Measurements from ENCODE around the gene LGALS8. TPM values are rescaled to one million over a fixed set of nuclear protein-coding genes. Genes with fewer than 3 reads are reported as not detected.
"Not testable (repeated sequence)": the region's sequence is repeated elsewhere in the genome, so short reads cannot be mapped to it uniquely, and the experiment has no call there.

Gene LGALS8
- total RNA-seq, 1 donor from 2014 or later, result 15.7 TPM

DNA sequence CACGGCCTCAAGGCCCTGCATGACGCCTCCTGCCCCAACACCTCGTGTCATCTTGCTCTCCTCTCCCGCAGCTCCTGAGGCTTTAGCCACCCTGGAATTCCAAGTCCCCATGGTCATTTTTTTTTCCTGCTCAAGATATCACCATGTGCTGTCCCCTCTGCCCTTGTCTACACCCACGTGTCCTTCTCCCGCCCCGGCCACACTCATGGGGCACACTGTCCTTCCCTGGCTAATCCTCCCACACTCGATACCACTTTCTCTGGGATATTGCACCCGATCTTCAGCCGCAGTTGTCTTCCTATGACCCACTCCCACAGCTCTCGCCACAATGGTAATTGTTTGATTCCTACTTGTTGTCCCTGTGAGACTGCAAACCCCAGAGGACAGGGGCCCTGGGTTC, 29.7 kb upstream of the LGALS8 start:
- Histone ChIP-seq H3K4me1 (ENCODE audit: control insufficient read depth in 3 of 3, insufficient read depth in 3 of 3, low read length in 3 of 3) (peaks cover 0 to 3% (median 0%) of the 10 kb centered on the region in 3 donors), H3K36me3 (ENCODE audit: control insufficient read depth in 3 of 3, insufficient read depth in 3 of 3, low read length in 3 of 3) (no peaks in the 10 kb centered on the region), H3K9me3 (ENCODE audit: control insufficient read depth in 3 of 3, low read length in 3 of 3) (no peaks in the 10 kb centered on the region), H3K9ac (ENCODE audit: low read depth in 1 of 3, low read length in 3 of 3) (no peak overlapping the region), H3K4me3 (ENCODE audit: low read length in 3 of 3) (no peak overlapping the region), H3K27ac (ENCODE audit: low read depth, low read length) (no peak overlapping the region), H3K27me3 (ENCODE audit: control insufficient read depth in 3 of 3, insufficient read depth in 3 of 3, low read length in 3 of 3) (peaks cover 0 to 15% (median 0%) of the 10 kb centered on the region in 3 donors)

DNA sequence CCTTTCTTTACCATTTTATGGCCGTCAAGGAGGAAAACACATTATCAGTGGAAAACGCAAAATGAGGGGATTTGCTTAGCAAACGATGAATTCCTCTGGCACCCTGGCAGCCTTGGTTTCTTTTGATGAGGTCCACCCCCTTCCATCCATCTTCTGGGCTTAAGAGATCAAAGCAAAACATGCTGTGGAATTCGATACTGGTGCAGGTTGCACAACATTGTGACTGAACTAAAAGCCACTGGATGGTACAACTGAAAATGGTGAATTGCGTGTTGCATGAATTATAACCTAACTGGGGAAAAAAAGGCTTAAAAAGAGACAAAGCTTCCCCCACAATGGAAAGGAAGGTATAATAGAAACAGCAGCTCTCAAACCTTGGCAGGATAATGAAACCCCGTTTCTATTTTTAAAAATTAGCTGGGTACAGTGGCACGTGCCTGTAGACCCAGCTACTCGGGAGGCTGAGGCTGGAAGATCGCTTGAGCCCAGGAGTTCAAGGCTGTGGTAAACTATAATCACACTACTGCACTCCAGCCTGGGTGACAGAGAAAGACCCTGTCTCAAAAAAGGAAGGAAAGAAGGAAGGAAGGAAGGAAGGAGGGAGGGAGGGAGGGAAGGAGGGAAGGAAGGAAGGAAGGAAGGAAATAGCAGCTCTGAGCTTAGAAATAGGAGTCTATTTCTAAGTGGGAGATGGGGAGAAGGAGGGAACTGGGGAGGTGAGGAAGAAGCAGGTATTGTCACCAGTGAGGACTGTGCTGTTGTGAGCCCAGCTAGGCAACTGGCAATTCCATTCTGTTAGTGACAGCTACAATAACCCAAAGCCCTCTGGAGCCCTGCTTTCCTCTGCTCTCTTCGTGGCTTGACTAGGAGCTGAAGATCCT, 29.0 kb upstream of the LGALS8 start:
- no peaks in the 10 kb centered on the region for H3K36me3 ChIP-seq (ENCODE audit: control insufficient read depth in 3 of 3, insufficient read depth in 3 of 3, low read length in 3 of 3)
- H3K4me1 ChIP-seq (ENCODE audit: control insufficient read depth in 3 of 3, insufficient read depth in 3 of 3, low read length in 3 of 3), result peaks cover 0 to 3% (median 0%) of the 10 kb centered on the region in 3 donors
- no peak overlapping the region for H3K4me3 ChIP-seq (ENCODE audit: low read length in 3 of 3)
- H3K27ac ChIP-seq (ENCODE audit: low read depth, low read length), result no peak overlapping the region
- H3K9me3 ChIP-seq (ENCODE audit: control insufficient read depth in 3 of 3, low read length in 3 of 3), result no peaks in the 10 kb centered on the region
- H3K9ac ChIP-seq (ENCODE audit: low read depth in 1 of 3, low read length in 3 of 3), result no peak overlapping the region
- peaks cover 0 to 15% (median 0%) of the 10 kb centered on the region in 3 donors for H3K27me3 ChIP-seq (ENCODE audit: control insufficient read depth in 3 of 3, insufficient read depth in 3 of 3, low read length in 3 of 3)

DNA sequence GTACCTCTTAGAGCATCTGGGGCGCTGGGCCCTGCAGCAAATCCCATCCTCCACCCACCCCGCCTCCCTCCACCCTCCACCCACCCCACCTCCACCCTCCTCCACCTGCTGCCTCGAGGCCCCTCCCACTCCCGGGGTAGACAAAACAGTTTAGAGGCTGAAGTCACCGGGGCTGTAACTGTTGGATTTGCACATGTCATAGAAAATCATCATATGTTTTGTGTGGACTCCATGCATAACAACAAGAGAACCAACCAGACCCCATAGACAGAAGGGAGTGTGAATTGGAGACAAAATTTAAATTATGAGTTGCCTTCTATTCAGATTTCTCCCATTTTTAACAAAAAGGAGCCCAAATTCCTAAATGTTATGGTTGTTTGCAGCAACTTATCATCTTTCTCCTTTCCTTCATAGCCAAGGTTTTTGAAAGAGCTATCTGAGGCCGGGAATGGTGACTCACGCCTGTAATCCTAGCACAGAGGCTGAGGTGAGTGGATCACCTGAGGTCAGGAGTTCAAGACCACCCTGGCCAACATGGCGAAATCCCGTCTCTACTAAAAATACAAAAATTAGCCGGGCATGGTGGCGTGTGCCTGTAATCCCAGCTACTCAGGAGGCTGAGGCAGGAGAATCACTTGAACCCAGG, 28.2 kb upstream of the LGALS8 start:
- no peak overlapping the region for H3K27ac ChIP-seq (ENCODE audit: low read depth, low read length)
- H3K4me1 ChIP-seq (ENCODE audit: control insufficient read depth in 3 of 3, insufficient read depth in 3 of 3, low read length in 3 of 3), result peaks cover 0 to 3% (median 0%) of the 10 kb centered on the region in 3 donors
- peaks cover 0 to 15% (median 0%) of the 10 kb centered on the region in 3 donors for H3K27me3 ChIP-seq (ENCODE audit: control insufficient read depth in 3 of 3, insufficient read depth in 3 of 3, low read length in 3 of 3)
- H3K9me3 ChIP-seq (ENCODE audit: control insufficient read depth in 3 of 3, low read length in 3 of 3), result no peaks in the 10 kb centered on the region
- no peak overlapping the region for H3K4me3 ChIP-seq (ENCODE audit: low read length in 3 of 3)
- no peaks in the 10 kb centered on the region for H3K36me3 ChIP-seq (ENCODE audit: control insufficient read depth in 3 of 3, insufficient read depth in 3 of 3, low read length in 3 of 3)
- H3K9ac ChIP-seq (ENCODE audit: low read depth in 1 of 3, low read length in 3 of 3), result no peak overlapping the region

DNA sequence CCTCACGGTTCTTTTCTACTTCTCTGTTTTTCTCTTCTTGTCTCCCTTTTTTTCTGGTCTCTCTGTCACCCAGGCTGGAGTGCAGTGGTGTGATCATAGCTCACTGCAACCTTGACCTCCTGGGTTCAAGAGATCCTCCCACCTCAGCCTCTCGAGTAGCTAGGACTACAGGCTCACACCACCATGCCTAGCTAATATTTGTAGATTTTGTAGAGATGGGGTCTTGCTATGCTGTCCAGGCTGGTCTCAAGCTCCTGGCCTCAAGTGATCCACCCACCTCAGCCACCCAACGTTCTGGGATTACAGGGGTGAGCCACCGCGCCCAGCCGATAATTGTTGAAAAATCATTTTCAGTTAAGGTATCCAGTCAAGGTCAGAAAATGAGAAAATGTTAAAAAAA, 25.9 kb upstream of the LGALS8 start:
- Histone ChIP-seq H3K27ac (ENCODE audit: low read depth, low read length) (no peak overlapping the region), H3K4me3 (ENCODE audit: low read length in 3 of 3) (no peak overlapping the region), H3K9me3 (ENCODE audit: control insufficient read depth in 3 of 3, low read length in 3 of 3) (no peaks in the 10 kb centered on the region), H3K4me1 (ENCODE audit: control insufficient read depth in 3 of 3, insufficient read depth in 3 of 3, low read length in 3 of 3) (peaks cover 0 to 3% (median 0%) of the 10 kb centered on the region in 3 donors), H3K27me3 (ENCODE audit: control insufficient read depth in 3 of 3, insufficient read depth in 3 of 3, low read length in 3 of 3) (peaks cover 0 to 15% (median 0%) of the 10 kb centered on the region in 3 donors), H3K36me3 (ENCODE audit: control insufficient read depth in 3 of 3, insufficient read depth in 3 of 3, low read length in 3 of 3) (no peaks in the 10 kb centered on the region), H3K9ac (ENCODE audit: low read depth in 1 of 3, low read length in 3 of 3) (no peak overlapping the region)

DNA sequence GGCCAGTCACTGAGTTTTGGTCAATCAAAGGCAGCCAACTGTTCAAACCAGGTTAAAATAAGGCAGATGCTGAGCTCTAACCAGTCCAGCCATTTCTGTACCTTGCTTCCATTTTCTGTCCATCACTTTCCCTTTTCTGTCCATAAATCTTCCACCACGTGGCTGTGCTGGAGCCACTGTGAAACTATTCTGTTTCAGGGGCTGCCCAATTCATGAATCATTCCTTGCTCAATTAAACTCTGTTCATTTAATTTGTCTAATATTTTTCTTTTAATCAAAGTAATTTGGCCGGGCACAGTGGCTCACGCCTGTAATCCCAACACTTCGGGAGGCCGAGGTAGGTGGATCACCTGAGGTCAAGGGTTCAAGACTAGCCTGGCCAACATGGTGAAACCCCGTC, 22.7 kb upstream of the LGALS8 start:
- Histone ChIP-seq H3K4me1 (ENCODE audit: control insufficient read depth in 3 of 3, insufficient read depth in 3 of 3, low read length in 3 of 3) (peaks cover 0 to 5% (median 0%) of the 10 kb centered on the region in 3 donors), H3K9ac (ENCODE audit: low read depth in 1 of 3, low read length in 3 of 3) (no peak overlapping the region), H3K27me3 (ENCODE audit: control insufficient read depth in 3 of 3, insufficient read depth in 3 of 3, low read length in 3 of 3) (peaks cover 0 to 9% (median 0%) of the 10 kb centered on the region in 3 donors), H3K36me3 (ENCODE audit: control insufficient read depth in 3 of 3, insufficient read depth in 3 of 3, low read length in 3 of 3) (no peaks in the 10 kb centered on the region), H3K27ac (ENCODE audit: low read depth, low read length) (no peak overlapping the region), H3K9me3 (ENCODE audit: control insufficient read depth in 3 of 3, low read length in 3 of 3) (no peaks in the 10 kb centered on the region), H3K4me3 (ENCODE audit: low read length in 3 of 3) (no peak overlapping the region)

DNA sequence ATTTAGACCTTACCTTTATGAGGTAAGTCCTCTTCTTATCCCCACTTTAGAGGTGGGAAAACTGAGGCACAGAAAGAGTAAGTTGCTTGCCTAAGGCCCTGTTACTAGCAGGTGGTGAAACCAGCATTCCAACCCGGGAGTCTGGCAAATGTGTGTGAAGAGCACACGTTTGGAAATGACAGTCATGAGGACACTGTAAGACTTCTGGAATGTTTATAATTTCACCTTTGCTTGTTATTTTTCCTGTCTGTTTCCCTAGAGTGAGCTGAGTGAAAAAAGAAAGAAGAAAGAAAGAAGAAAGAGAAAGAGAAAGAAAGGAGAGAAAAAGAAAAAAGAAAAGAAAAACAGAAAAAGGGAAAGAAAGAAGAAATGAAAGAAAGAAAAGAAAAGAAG, 21.2 kb upstream of the LGALS8 start:
- H3K27me3 ChIP-seq (ENCODE audit: control insufficient read depth in 3 of 3, insufficient read depth in 3 of 3, low read length in 3 of 3), result peaks cover 0 to 3% (median 0%) of the 10 kb centered on the region in 3 donors
- no peaks in the 10 kb centered on the region for H3K36me3 ChIP-seq (ENCODE audit: control insufficient read depth in 3 of 3, insufficient read depth in 3 of 3, low read length in 3 of 3)
- no peak overlapping the region for H3K27ac ChIP-seq (ENCODE audit: low read depth, low read length)
- peaks cover 0 to 5% (median 0%) of the 10 kb centered on the region in 3 donors for H3K4me1 ChIP-seq (ENCODE audit: control insufficient read depth in 3 of 3, insufficient read depth in 3 of 3, low read length in 3 of 3)
- H3K9ac ChIP-seq (ENCODE audit: low read depth in 1 of 3, low read length in 3 of 3), result no peak overlapping the region
- no peaks in the 10 kb centered on the region for H3K9me3 ChIP-seq (ENCODE audit: control insufficient read depth in 3 of 3, low read length in 3 of 3)
- peak overlapping the region in 1 of 3 donors; percentile 66 for H3K4me3 ChIP-seq (ENCODE audit: low read length in 3 of 3)

DNA sequence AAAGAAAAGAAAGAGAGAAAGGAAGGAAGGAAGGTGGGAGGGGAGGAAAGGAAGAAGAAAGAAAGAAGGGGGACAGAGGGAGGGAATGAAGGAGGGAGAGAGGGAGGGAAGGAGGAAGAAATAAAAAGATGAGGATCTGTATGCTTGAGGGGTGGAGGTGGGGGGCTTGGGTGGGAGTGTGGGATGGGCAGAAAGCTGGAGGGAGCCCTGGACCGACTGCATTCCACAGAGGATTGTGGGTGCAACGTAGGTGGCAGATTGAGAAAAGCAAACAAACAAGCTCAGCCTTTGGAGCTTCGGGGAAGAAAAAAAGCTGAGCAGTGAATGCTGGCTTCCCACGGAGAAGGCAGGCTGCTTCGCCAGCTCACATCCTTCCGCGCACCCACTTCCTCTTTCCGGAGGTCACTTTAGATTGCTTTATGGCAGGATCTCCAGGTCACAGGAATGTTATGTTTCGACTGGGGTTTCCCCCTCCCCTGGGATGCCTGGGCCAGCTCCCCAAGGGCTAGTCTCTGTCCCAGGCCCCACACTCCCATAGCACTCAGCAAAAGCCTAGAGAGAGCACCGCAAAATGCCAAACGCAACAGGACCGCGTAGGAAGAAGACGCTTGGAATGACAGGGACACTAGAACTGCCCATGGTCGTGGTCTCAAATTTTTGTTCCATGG, 20.7 kb upstream of the LGALS8 start:
- H3K9ac ChIP-seq (ENCODE audit: low read depth in 1 of 3, low read length in 3 of 3), result peak overlapping the region in 2 of 3 donors; percentile 33 to 40
- peaks cover 0 to 5% (median 0%) of the 10 kb centered on the region in 3 donors for H3K4me1 ChIP-seq (ENCODE audit: control insufficient read depth in 3 of 3, insufficient read depth in 3 of 3, low read length in 3 of 3)
- H3K9me3 ChIP-seq (ENCODE audit: control insufficient read depth in 3 of 3, low read length in 3 of 3), result no peaks in the 10 kb centered on the region
- peak overlapping the region; percentile 12 to 66 (median 49) for H3K4me3 ChIP-seq (ENCODE audit: low read length in 3 of 3)
- peaks cover 0 to 3% (median 0%) of the 10 kb centered on the region in 3 donors for H3K27me3 ChIP-seq (ENCODE audit: control insufficient read depth in 3 of 3, insufficient read depth in 3 of 3, low read length in 3 of 3)
- no peaks in the 10 kb centered on the region for H3K36me3 ChIP-seq (ENCODE audit: control insufficient read depth in 3 of 3, insufficient read depth in 3 of 3, low read length in 3 of 3)
- H3K27ac ChIP-seq (ENCODE audit: low read depth, low read length), result no peak overlapping the region

DNA sequence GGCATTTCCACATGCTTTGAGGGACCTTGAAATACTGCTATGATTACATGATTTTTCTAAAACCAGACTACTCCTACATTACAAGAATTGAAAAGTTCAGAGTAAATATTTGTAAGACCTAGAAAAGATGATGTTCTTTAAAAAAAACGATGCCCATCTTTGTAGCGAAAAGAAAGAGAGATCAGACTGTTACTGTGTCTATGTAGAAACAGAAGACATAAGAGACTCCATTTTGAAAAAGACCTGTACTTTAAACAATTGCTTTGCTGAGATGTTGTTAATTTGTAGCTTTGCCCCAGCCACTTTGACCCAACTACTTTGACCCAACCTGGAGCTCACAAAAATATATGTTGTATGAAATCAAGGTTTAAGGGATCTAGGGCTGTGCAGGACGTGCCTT, 19.4 kb upstream of the LGALS8 start:
- H3K4me3 ChIP-seq (ENCODE audit: low read length in 3 of 3); H3K9ac ChIP-seq (ENCODE audit: low read depth in 1 of 3, low read length in 3 of 3); H3K27me3 ChIP-seq (ENCODE audit: control insufficient read depth in 3 of 3, insufficient read depth in 3 of 3, low read length in 3 of 3); H3K9me3 ChIP-seq (ENCODE audit: control insufficient read depth in 3 of 3, low read length in 3 of 3); H3K36me3 ChIP-seq (ENCODE audit: control insufficient read depth in 3 of 3, insufficient read depth in 3 of 3, low read length in 3 of 3); H3K4me1 ChIP-seq (ENCODE audit: control insufficient read depth in 3 of 3, insufficient read depth in 3 of 3, low read length in 3 of 3); H3K27ac ChIP-seq (ENCODE audit: low read depth, low read length): not testable (repeated sequence)

DNA sequence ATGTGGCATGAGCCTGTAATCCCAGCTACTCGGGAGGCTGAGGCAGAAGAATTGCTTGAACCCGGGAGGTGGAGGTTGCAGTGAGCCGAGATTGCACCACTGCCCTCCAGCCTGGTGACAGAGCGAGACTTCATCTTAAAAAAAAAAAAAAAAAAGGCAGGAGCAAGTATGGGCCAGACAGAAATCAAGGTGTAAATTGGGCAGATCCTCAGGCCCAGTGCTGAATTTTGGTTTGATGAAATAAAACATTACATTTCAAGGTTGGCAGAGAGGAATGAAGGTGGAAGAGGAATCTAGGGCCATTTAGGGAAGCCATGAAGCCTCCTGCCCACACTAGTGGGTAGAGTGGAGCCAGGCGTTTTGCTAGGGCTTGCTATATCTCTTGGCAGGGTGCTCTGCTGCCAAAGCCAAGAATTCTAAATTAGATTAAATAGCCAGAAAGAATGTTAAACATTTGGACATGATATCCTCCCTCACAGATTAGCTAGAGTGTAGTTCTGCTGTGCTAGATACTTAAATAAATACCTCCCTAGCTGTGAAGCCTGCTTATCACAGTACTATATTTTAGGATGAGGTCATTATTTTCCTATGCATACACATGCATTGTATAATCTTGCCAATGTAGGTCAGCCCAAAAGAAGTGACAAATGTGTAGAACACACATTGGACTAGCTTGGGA, 16.6 kb upstream of the LGALS8 start:
- Histone ChIP-seq H3K36me3 (ENCODE audit: control insufficient read depth in 3 of 3, insufficient read depth in 3 of 3, low read length in 3 of 3) (no peaks in the 10 kb centered on the region), H3K27me3 (ENCODE audit: control insufficient read depth in 3 of 3, insufficient read depth in 3 of 3, low read length in 3 of 3) (no peaks in the 10 kb centered on the region), H3K4me3 (ENCODE audit: low read length in 3 of 3) (no peak overlapping the region), H3K9me3 (ENCODE audit: control insufficient read depth in 3 of 3, low read length in 3 of 3) (no peaks in the 10 kb centered on the region), H3K9ac (ENCODE audit: low read depth in 1 of 3, low read length in 3 of 3) (no peak overlapping the region), H3K27ac (ENCODE audit: low read depth, low read length) (no peak overlapping the region), H3K4me1 (ENCODE audit: control insufficient read depth in 3 of 3, insufficient read depth in 3 of 3, low read length in 3 of 3) (peaks cover 0 to 5% (median 0%) of the 10 kb centered on the region in 3 donors)
